GM12891 (cell line): ENCODE data around the gene FAM227A.

ENCODE experiments used
- PAX5 ChIP-seq: IDR thresholded peaks from 2 replicates; pipeline ENCODE4 v1.6.1; 2011; ENCODE audit warnings: low read length, moderate library complexity, mild to moderate bottlenecking; ENCODE audit not compliant: insufficient read depth, severe bottlenecking
- POLR2A ChIP-seq: IDR thresholded peaks from 2 replicates; pipeline ENCODE4 v1.6.1; 2011; ENCODE audit warnings: low read depth, low read length, control low read depth
- POLR2AphosphoS5 ChIP-seq: IDR thresholded peaks from 2 replicates; pipeline ENCODE4 v1.6.1; 2011; ENCODE audit warnings: low read depth, low read length, control low read depth
- POU2F2 ChIP-seq: IDR thresholded peaks from 2 replicates; pipeline ENCODE4 v1.6.1; 2011; ENCODE audit warnings: low read depth, mild to moderate bottlenecking, control low read depth, low read length, moderate library complexity
- SPI1 ChIP-seq: IDR thresholded peaks from 2 replicates; pipeline ENCODE4 v1.6.1; 2011; ENCODE audit warnings: low read depth, low read length, control low read depth
- TAF1 ChIP-seq: IDR thresholded peaks from 2 replicates; pipeline ENCODE4 v1.6.1; 2011; ENCODE audit warnings: low read depth, low read length, control low read depth

DNA sequence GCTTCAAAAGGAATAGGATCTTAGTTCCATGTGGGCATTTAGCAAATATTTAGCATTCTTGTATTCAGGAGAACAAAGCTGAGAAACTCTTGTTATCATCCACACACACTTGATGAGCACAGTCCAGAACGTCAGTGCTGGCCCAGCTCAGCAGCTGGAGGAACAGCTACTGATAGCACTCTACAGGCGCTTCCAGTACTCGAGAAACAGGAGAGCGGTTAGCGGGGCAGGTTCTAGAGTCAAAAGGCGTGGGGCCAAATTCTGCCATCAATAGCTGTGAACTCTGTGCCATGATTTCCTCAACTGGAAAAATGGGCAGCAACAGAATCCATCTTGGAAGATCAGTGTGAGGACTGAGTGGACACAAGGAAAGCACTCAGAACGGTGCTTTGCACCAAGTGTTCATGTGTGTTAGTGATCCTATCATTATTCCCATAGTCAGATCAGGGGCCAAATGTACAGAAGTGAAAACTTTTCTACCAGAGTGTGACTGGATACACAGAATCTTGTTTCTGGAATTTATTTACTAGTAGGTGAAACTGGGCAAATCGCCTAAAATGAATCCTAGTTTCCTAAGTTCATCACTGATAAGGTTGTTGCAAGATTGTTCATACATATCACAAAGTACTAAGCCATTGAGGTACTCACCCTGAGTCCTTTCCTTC, 41.4 kb upstream of the FAM227A start:
- TF ChIP-seq POLR2A (no peak), POLR2AphosphoS5 (no peak), TAF1 (no peak), SPI1 (no peak), POU2F2 (no peak), PAX5 (no peak)
